GM12878 (cell line): Measurements from ENCODE around the gene LAD1. TPM values are rescaled to one million over a fixed set of nuclear protein-coding genes. Genes with fewer than 3 reads are reported as not detected.

ENCODE experiments used
- ATAC-seq: fragments of 200-7000 bp; cut with Tn5 transposase; 3 replicates; pipeline ENCODE4 v1.9.1; 2020; ENCODE audit warnings: mild to moderate bottlenecking, moderate library complexity
- BruUV-seq: library from RNA; stranded (reverse); fragments of 400-500 nt; replicated peaks from 2 replicates; lab custom pipeline; 2021; lab: Mats Ljungman, UMichigan
- CTCF ChIA-PET: fragments of 300-600 bp; sonication (Branson Sonifier 250); formaldehyde crosslinking; extraction: SDS; loops from one replicate; lab custom pipeline; 2021; ENCODE audit warnings: inconsistent platforms; lab: Yijun Ruan, JAX
- POLR2A ChIA-PET: fragments of 350-600 bp; formaldehyde crosslinking; extraction: SDS; loops from one replicate; lab custom pipeline; 2021; ENCODE audit warnings: inconsistent platforms; lab: Charles Lee
- RAD21 ChIA-PET: fragments of 300-600 bp; sonication (Branson Sonifier 250); formaldehyde crosslinking; loops from one replicate; lab custom pipeline; 2023; ENCODE audit warnings: antibody characterized with exemption; ENCODE audit not compliant: unreplicated experiment; lab: Charles Lee
- SMC1A ChIA-PET: fragments of 300-600 bp; sonication (Branson Sonifier 250); formaldehyde crosslinking; loops from one replicate; lab custom pipeline; 2023; ENCODE audit not compliant: unreplicated experiment, uncharacterized antibody; lab: Charles Lee
- DNase-seq: peaks from one replicate; pipeline ENCODE4 v3.0.0-alpha.2; 2011; ENCODE audit warnings: low read depth, low spot score
- FAIRE-seq: peaks from 3 replicates; lab custom pipeline; 2011; peaks lifted over from hg19 to GRCh38; lab: Jason Lieb, UNC
- H2AFZ ChIP-seq: 2 replicates; pipeline ENCODE4 v1.6.0; 2011; ENCODE audit warnings: low read depth, low read length, control low read depth; ENCODE audit not compliant: control insufficient read depth
- H3K27ac ChIP-seq: 2 replicates; pipeline ENCODE4 v1.5.1; 2011; ENCODE audit warnings: control low read depth; ENCODE audit not compliant: control insufficient read depth, insufficient read depth
- H3K27me3 ChIP-seq, 2 experiments: replicated peaks in 1 of 2; 2 replicates each; pipeline versions ENCODE4 v1.6.0 to v1.6.1; 2011; ENCODE audit warnings: low read length in 1 of 2; ENCODE audit not compliant: control insufficient read depth in 2 of 2, insufficient read depth in 2 of 2
- H3K36me3 ChIP-seq, 2 experiments: 2 replicates each; pipeline ENCODE4 v1.5.1; 2011; ENCODE audit warnings: low read length in 1 of 2; ENCODE audit not compliant: control insufficient read depth in 2 of 2, insufficient read depth in 2 of 2
- H3K4me1 ChIP-seq: 2 replicates; pipeline ENCODE4 v1.6.1; 2011; ENCODE audit warnings: mild to moderate bottlenecking, low read length, moderate library complexity, mixed read lengths; ENCODE audit not compliant: control insufficient read depth, insufficient read depth
- H3K4me2 ChIP-seq: 2 replicates; pipeline ENCODE4 v1.6.0; 2011; ENCODE audit warnings: control low read depth; ENCODE audit not compliant: control insufficient read depth, insufficient read depth
- H3K4me3 ChIP-seq: fragments of 200-600 bp; sonication (generic); 2 replicates; pipeline ENCODE4 v1.5.1; 2016
- H3K79me2 ChIP-seq: 2 replicates; pipeline ENCODE4 v1.6.0; 2011; ENCODE audit warnings: low read length; ENCODE audit not compliant: control insufficient read depth, insufficient read depth
- H3K9ac ChIP-seq: 2 replicates; pipeline ENCODE4 v1.8.0; 2011; ENCODE audit warnings: low read length, control low read depth, mixed read lengths; ENCODE audit not compliant: control insufficient read depth, insufficient read depth
- H3K9me3 ChIP-seq: replicated peaks from 3 replicates; pipeline ENCODE4 v1.5.1; 2011; ENCODE audit warnings: mild to moderate bottlenecking, low read length; ENCODE audit not compliant: control insufficient read depth, insufficient read depth
- H4K20me1 ChIP-seq: 2 replicates; pipeline ENCODE4 v1.6.0; 2011; ENCODE audit not compliant: control insufficient read depth, insufficient read depth
- ATF3 ChIP-seq: IDR thresholded peaks from 2 replicates; pipeline ENCODE4 v1.6.1; 2011; ENCODE audit warnings: low read depth, mild to moderate bottlenecking, low read length, moderate library complexity, borderline replicate concordance; ENCODE audit errors: extremely low read depth
- CEBPB ChIP-seq, 2 experiments: fragments of 150-350 bp in 1 of 2; IDR thresholded peaks; 2 replicates each; pipeline ENCODE4 v1.6.1; 2012 to 2014; ENCODE audit warnings: low read depth in 2 of 2, low read length in 2 of 2, borderline replicate concordance in 1 of 2, inconsistent platforms in 1 of 2
- CTCF ChIP-seq, 3 experiments: IDR thresholded peaks in 2 of 3; conservative IDR thresholded peaks in 1 of 3; 2 replicates each; pipeline ENCODE4 v1.5.1; 2011; ENCODE audit warnings: low read depth in 3 of 3, low read length in 3 of 3, mild to moderate bottlenecking in 3 of 3, control low read depth in 2 of 3, moderate library complexity in 2 of 3, inconsistent platforms in 1 of 3, mixed read lengths in 1 of 3; ENCODE audit not compliant: control insufficient read depth in 2 of 3, insufficient read depth in 1 of 3; ENCODE audit errors: extremely low read depth in 1 of 3
- IKZF2 ChIP-seq, 2 experiments: fragments of 450-650 bp; IDR thresholded peaks; 2 replicates each; pipeline ENCODE4 v1.6.1; 2017; ENCODE audit warnings: mild to moderate bottlenecking in 2 of 2, moderate library complexity in 2 of 2
- JUNB ChIP-seq: IDR thresholded peaks from 2 replicates; pipeline ENCODE4 v1.6.1; 2016; ENCODE audit warnings: antibody characterized with exemption, mild to moderate bottlenecking
- JUND ChIP-seq: IDR thresholded peaks from 2 replicates; pipeline ENCODE4 v1.6.1; 2012; ENCODE audit warnings: low read depth, mild to moderate bottlenecking, low read length, improper control_type of control experiment, moderate library complexity
- NFIC ChIP-seq: IDR thresholded peaks from 2 replicates; pipeline ENCODE4 v1.6.1; 2012; ENCODE audit warnings: low read depth, mild to moderate bottlenecking, inconsistent platforms, low read length, moderate library complexity
- NFXL1 ChIP-seq: fragments of 450-650 bp; IDR thresholded peaks from 2 replicates; pipeline ENCODE4 v1.6.1; 2017; ENCODE audit warnings: antibody characterized with exemption, mild to moderate bottlenecking, borderline replicate concordance
- POLR2A ChIP-seq: IDR thresholded peaks from 2 replicates; pipeline ENCODE4 v1.6.1; 2011; ENCODE audit warnings: low read depth, mild to moderate bottlenecking, low read length
- POLR2AphosphoS2 ChIP-seq: IDR thresholded peaks from 2 replicates; pipeline ENCODE4 v1.6.1; 2011; ENCODE audit warnings: low read depth, mild to moderate bottlenecking, low read length, improper control_type of control experiment, moderate library complexity
- RBBP5 ChIP-seq: fragments of 200-600 bp; sonication (generic); conservative IDR thresholded peaks from 2 replicates; pipeline ENCODE4 v1.6.1; 2016
- RELA ChIP-seq: fragments of 450-650 bp; IDR thresholded peaks from 2 replicates; pipeline ENCODE4 v1.8.0; 2014; ENCODE audit warnings: borderline replicate concordance; ENCODE audit not compliant: partially characterized antibody
- RUNX3 ChIP-seq: IDR thresholded peaks from 2 replicates; pipeline ENCODE4 v1.6.1; 2012; ENCODE audit warnings: low read length, inconsistent platforms
- SIX5 ChIP-seq: IDR thresholded peaks from 2 replicates; pipeline ENCODE4 v1.6.1; 2011; ENCODE audit warnings: mild to moderate bottlenecking, low read depth, low read length, moderate library complexity; ENCODE audit not compliant: severe bottlenecking
- SMAD5 ChIP-seq: IDR thresholded peaks from 2 replicates; pipeline ENCODE4 v1.6.1; 2016; ENCODE audit warnings: antibody characterized with exemption, low read depth
- STAT3 ChIP-seq: IDR thresholded peaks from 2 replicates; pipeline ENCODE4 v1.6.1; 2011; ENCODE audit warnings: low read depth, low read length, improper control_type of control experiment
- TARDBP ChIP-seq: IDR thresholded peaks from 2 replicates; pipeline ENCODE4 v1.6.1; 2016; ENCODE audit warnings: borderline replicate concordance
- WRNIP1 ChIP-seq: IDR thresholded peaks from 2 replicates; pipeline ENCODE4 v1.6.1; 2011; ENCODE audit warnings: low read depth, low read length, improper control_type of control experiment, borderline replicate concordance
- WGBS: methylation state at CpG from one replicate; pipeline ENCODE4 v1.1.6; 2016; ENCODE audit warnings: low lambda C conversion rate; ENCODE audit not compliant: insufficient replicate concordance, insufficient coverage; ENCODE audit errors: missing lambda C conversion rate; 5-methylcytosine and 5-hydroxymethylcytosine counted together
- in situ Hi-C: fragments of 300-500 bp; cut with MboI; formaldehyde crosslinking; loops from 9 replicates; pipeline ENCODE4 v1.14.3; 2018; ENCODE audit warnings: mixed read lengths
- intact Hi-C: fragments of 100-400 bp; cut with micrococcal nuclease; formaldehyde crosslinking; loops from one replicate; pipeline ENCODE4 v1.14.2; 2022; ENCODE audit not compliant: unreplicated experiment
- polyA plus RNA-seq, 11 experiments: library from polyadenylated mRNA; depleted of rRNA in 4 of 11; unstranded in 6 of 11; stranded (reverse) in 5 of 11; fragments of >200 nt; fragmentation: Nextera tagmentation in 4 of 11; fragmentation: Illumina TruSeq in 1 of 11; extraction: Ambion mirVana in 4 of 11; extraction: Trizol in 1 of 11; gene quantifications; 1 replicate in 1 of 11; 2 replicates in 10 of 11; pipeline versions ENCODE4 v1.2.1 to v1.2.3, GENCODE V29; 2011 to 2016; ENCODE audit warnings: inconsistent platforms in 2 of 11, missing spikeins in 2 of 11, low read depth in 1 of 11
- total RNA-seq, 4 experiments: library from RNA; depleted of rRNA in 3 of 4; stranded (reverse); fragments of >200 nt in 3 of 4; fragmentation: Illumina TruSeq in 1 of 4; extraction: Trizol in 1 of 4; gene quantifications; 2 replicates each; pipeline versions ENCODE4 v1.2.1 to v1.2.3, GENCODE V29; 2013 to 2021

Gene LAD1
- total and polyA plus RNA-seq, 10 of the 15 experiments (the other 5 are each of a cell fraction or from before 2014, with no cell fraction given) = 0.05 to 0.48 (median 0.32) TPM; not detected in 3

- intact Hi-C loops = no loop called here
- no peak for ATAC-seq
- POLR2A ChIA-PET = no interaction called here
These were observed 37.8 kb upstream of the LAD1 start for GRCh38 chr1:201436969-201437368.

More at GRCh38 chr1:201436969-201437368, 37.8 kb upstream of the LAD1 start:
- H3K36me3 ChIP-seq = no peaks in the 10 kb centered on the region
- no peak for FAIRE-seq
- ChIA-PET SMC1A (interaction anchor here (2.0 to 2.6 kb wide), 6 partner anchors 10 to 76 kb away, joined by 5 to 43 read pairs (median 26); no protein-coding TSS in a partner anchor), RAD21 (interaction anchor here (2.0 kb wide), 4 partner anchors 10 to 51 kb away, joined by 10 to 44 read pairs (median 27); no protein-coding TSS in a partner anchor), CTCF (interaction anchor here (1.4 to 6.8 kb wide), 9 partner anchors 11 to 360 kb away, joined by 3 to 88 read pairs (median 27); no protein-coding TSS in a partner anchor)
- TF ChIP-seq SIX5 = no peak
- no peak for TF ChIP-seq IKZF2 (IDR thresholded peaks at IDR 0.05)
- no peak for TF ChIP-seq CEBPB (IDR thresholded peaks at IDR 0.05; ENCODE audit: borderline replicate concordance in 1 of 2, low read depth in 2 of 2, low read length in 2 of 2)
- TF ChIP-seq SMAD5 = no peak
- no peak for TF ChIP-seq RELA
- TF ChIP-seq NFIC = no peak
- no peak for TF ChIP-seq RBBP5
- no peak for TF ChIP-seq TARDBP
- no peak for TF ChIP-seq JUND
- TF ChIP-seq JUNB = no peak
- TF ChIP-seq WRNIP1 = no peak
- TF ChIP-seq POLR2A = no peak
- no peak for TF ChIP-seq POLR2AphosphoS2
- TF ChIP-seq NFXL1 = no peak
- TF ChIP-seq ATF3 = no peak
- no peak for TF ChIP-seq CTCF (IDR thresholded peaks at IDR 0.05 in 2 of 3, conservative IDR thresholded peaks at IDR 0.05 in 1 of 3; ENCODE audit: control insufficient read depth in 2 of 3, extremely low read depth in 1 of 3, insufficient read depth in 1 of 3, low read depth in 3 of 3, low read length in 3 of 3)
- no peak for TF ChIP-seq STAT3
- no peak for TF ChIP-seq RUNX3
- no peak overlapping the region for H3K4me3 ChIP-seq
- BruUV-seq = no TSS peak
- H3K79me2 ChIP-seq = no peaks in the 10 kb centered on the region
- H3K4me1 ChIP-seq = peaks cover 3% of the 10 kb centered on the region; the same call in 1 of the 2 replicates
- no peak overlapping the region for H3K9ac ChIP-seq
- in situ Hi-C loops = no loop called here
- H3K9me3 ChIP-seq = no peaks in the 10 kb centered on the region
- no peak overlapping the region for H3K27ac ChIP-seq
- 39% methylated on average over 3 of the region's 3 CpGs for WGBS
- H4K20me1 ChIP-seq = no peaks in the 10 kb centered on the region
- H3K27me3 ChIP-seq = no peaks in the 10 kb centered on the region
- no peak overlapping the region for H2AFZ ChIP-seq
- no peak for DNase-seq
- no peak overlapping the region for H3K4me2 ChIP-seq
